Neuron (in vitro differentiated cells): ENCODE measurements around the gene BTN2A1.

Experiments
- H2AFZ ChIP-seq: one replicate; pipeline ENCODE4 v1.6.1; 2013; ENCODE audit warnings: low read depth, mild to moderate bottlenecking, inconsistent platforms, low read length, moderate library complexity
- H3K27me3 ChIP-seq: one replicate; pipeline ENCODE4 v1.6.1; 2013; ENCODE audit warnings: low read length; ENCODE audit not compliant: insufficient read depth
- H3K36me3 ChIP-seq: one replicate; pipeline ENCODE4 v1.6.1; 2013; ENCODE audit warnings: low read length; ENCODE audit not compliant: insufficient read depth
- H3K4me1 ChIP-seq: one replicate; pipeline ENCODE4 v1.6.1; 2013; ENCODE audit warnings: low read length; ENCODE audit not compliant: insufficient read depth
- H3K4me3 ChIP-seq: 2 replicates; pipeline ENCODE4 v1.5.1; 2013; ENCODE audit warnings: mild to moderate bottlenecking, low read length, moderate library complexity
- H3K9me3 ChIP-seq: one replicate; pipeline ENCODE4 v1.6.1; 2013; ENCODE audit warnings: low read length

Gene BTN2A1

DNA sequence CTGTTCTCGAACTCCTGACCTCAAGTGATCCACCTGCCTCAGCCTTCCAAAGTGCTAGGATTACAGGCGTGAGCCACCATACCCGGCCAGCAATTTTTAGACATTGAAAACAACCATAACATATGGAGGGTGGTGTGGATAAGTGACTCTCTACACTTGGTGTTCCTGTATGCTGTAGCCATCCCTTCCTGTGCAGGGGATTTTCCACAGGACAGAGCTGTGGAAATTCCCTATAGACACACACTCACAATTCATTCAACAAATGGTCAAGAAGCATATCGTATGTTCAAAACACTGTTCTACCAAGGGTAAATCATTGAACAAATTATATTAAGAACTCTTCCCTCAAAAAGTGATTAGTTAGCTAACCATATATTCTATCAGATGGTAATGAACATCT lies 6.3 kb downstream of the BTN2A1 start:
- no peak overlapping the region for H2AFZ ChIP-seq
- H3K27me3 ChIP-seq = no peaks in the 10 kb centered on the region
- H3K36me3 ChIP-seq = peaks cover 91% of the 10 kb centered on the region
- H3K4me3 ChIP-seq = no peak overlapping the region
- no peaks in the 10 kb centered on the region for H3K9me3 ChIP-seq
- peaks cover 13% of the 10 kb centered on the region for H3K4me1 ChIP-seq

DNA sequence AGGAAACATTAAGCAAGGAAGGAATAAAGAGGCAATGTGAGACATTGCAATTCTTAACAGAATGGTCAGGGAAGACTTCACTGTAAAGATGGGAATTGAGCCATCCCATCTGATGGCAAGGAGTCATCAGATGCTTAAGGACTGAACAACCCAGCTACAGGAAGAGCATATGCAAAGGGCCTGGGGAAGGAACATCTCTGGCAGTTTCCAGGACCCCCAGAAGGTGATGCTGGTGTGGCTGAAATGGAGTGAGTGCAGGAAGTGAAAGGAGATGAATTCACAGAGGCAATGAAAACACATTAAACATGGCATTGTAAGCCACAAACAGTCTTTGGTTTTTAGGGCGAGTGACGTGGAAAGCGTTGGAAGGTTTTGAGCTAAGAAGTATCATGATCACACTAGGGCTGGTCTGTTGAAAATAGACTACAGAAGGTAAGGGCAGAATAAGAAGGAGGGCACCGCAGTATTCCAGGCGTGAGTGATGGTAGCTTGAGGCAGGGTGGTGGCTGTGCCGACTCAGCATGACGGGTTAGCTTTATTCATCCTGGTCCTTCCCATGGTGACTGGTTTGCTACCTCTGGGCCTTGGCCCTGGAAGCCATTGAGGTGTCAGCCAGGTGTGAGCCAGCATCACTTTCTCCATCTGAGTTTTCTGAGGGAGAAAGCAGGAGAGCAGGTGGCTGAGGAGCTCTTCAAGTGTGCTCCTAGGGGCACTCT lies 6.8 kb downstream of the BTN2A1 start:
- peaks cover 7% of the 10 kb centered on the region for H3K4me1 ChIP-seq
- peaks cover 88% of the 10 kb centered on the region for H3K36me3 ChIP-seq
- no peak overlapping the region for H3K4me3 ChIP-seq
- H2AFZ ChIP-seq = no peak overlapping the region
- no peaks in the 10 kb centered on the region for H3K27me3 ChIP-seq
- H3K9me3 ChIP-seq = no peaks in the 10 kb centered on the region

DNA sequence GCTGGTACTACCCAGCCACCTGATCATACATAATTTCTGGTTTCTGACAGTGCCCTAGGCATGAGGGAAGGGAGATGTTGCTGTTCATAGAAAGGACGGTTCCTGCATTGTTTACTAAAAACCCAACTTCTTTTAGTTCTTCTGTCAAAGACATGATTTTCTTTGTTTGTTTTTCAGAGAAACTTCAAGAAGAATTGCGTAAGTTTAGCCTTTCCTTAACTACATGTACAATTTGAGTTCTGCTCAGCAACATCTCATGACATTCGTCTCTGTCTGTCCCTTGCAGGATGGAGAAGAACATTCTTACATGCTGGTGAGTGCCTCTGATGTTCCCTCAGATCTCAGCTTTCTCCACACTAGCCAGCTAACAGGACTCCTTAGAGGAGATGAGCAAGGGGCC lies 8.0 kb downstream of the BTN2A1 start:
- Histone ChIP-seq H2AFZ (no peak overlapping the region), H3K4me3 (no peak overlapping the region), H3K36me3 (peaks cover 79% of the 10 kb centered on the region), H3K9me3 (no peaks in the 10 kb centered on the region), H3K27me3 (no peaks in the 10 kb centered on the region), H3K4me1 (peaks cover 4% of the 10 kb centered on the region)

DNA sequence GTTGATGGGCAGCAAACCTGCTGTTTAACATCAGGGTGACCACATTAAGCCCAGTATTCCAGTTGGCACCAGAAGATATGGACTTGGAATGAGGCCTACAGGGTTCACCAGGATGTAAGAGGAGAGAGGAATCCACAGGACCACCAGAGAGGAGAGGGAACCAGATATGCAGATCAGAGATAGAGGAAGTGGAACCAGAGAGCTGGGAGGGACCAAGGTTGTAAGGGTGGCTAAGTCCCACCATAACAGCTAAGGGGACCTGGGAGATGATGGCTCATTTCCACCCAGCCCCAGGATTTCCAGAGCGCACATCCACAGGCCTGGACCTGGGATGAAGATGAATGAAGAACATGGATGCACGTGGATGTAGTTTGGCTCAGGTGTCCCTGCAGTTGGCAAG lies 11.1 kb downstream of the BTN2A1 start:
- Histone ChIP-seq H3K4me3 (no peak overlapping the region), H3K27me3 (no peaks in the 10 kb centered on the region), H3K9me3 (no peaks in the 10 kb centered on the region), H2AFZ (no peak overlapping the region), H3K4me1 (no peaks in the 10 kb centered on the region), H3K36me3 (peaks cover 53% of the 10 kb centered on the region)

DNA sequence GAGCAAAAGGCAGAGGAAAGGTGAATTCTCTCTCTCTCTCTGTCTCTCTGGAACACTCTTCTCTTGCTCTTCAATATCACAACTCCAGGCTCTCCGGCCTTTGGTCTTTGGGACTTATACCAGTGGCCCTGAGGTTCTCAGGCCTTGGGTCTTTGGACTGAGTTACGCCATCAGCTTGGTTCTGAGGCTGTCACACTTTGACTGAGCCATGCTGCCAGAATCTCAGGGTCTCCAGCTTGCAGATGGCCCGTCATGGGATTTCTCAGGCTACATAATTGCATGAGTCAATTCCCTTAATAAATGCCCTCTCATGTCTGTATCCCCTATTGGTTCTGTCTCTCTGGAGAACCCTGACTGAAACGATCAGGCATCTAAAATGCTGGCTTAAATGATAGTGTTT lies 12.9 kb downstream of the BTN2A1 start:
- H3K9me3 ChIP-seq = no peaks in the 10 kb centered on the region
- no peak overlapping the region for H2AFZ ChIP-seq
- H3K4me3 ChIP-seq = no peak overlapping the region
- H3K4me1 ChIP-seq = peaks cover 6% of the 10 kb centered on the region
- H3K36me3 ChIP-seq = peaks cover 35% of the 10 kb centered on the region
- H3K27me3 ChIP-seq = no peaks in the 10 kb centered on the region

DNA sequence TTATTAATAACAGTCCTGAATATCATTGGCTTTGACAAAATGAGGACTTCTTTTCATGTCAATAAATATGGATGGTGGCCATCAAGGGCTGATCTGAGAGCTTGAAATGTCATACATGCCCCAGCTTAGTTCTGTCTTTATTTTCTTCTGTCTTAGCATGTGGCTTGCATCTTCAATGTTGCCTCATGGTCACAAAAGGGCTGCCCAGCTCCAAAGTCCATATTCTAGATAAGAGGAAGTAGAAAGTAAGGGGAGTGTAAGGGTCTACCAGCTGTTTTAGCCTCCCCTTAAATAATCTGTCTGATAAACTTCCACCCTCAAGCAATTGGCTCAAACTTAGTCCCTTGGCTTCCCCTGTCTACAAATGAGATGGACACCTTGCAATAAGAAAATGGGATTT lies 14.2 kb downstream of the BTN2A1 start:
- H3K4me3 ChIP-seq = no peak overlapping the region
- H3K27me3 ChIP-seq = no peaks in the 10 kb centered on the region
- H2AFZ ChIP-seq = no peak overlapping the region
- H3K36me3 ChIP-seq = peaks cover 22% of the 10 kb centered on the region
- no peaks in the 10 kb centered on the region for H3K9me3 ChIP-seq
- peaks cover 10% of the 10 kb centered on the region for H3K4me1 ChIP-seq

DNA sequence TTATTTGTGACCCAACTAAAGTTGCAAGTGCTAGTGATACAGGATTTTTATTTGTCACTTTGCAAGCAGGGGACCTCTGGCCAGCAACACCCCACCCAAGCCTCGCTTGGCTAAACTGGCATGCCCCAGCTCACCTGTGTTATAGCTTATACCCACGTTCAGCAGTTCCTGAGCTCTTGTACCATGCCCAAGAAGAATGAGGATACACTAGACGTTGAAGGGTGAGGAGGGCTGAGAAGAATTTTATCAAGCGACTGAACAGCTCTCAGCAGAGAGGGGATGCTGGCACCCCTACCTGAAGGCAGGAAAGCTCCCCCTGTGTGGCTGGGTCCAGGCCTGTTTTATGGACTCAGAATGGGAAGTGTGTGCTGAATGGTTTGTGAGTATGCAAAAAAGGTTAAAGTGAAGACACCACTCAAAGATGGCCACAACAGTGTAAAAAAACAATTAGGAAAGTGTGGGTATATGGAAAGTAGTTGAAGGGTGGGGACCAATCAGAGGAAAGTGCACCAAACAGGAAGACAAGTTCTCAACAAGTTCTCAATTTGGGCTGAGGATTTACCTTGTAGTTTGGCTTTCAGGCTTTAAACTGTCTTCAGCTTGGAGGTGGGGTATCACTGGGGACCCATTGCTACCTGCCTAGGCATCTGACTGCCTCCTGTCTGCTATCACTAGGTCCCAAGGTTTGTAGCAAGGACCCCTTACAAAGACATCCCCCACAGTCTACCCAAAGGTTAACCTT lies 15.0 kb downstream of the BTN2A1 start:
- H3K4me1 ChIP-seq = peaks cover 10% of the 10 kb centered on the region

DNA sequence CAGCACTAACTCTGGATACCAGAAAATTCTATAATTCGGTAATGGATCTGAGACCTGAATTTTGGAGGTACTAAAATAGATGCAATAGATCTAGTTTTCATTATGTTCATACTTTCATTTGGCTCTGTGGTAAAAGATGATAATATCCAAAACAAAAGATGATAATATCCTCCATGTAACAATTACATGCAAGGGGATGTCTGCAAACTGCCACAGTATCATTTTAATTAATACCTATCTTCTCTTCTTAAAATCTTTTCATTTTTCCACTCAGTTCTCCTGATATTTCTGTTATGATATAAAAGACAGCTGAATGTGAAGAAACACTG lies 15.6 kb downstream of the BTN2A1 start:
- Histone ChIP-seq H3K36me3 (peaks cover 9% of the 10 kb centered on the region), H2AFZ (peak overlapping the region; percentile 87), H3K27me3 (no peaks in the 10 kb centered on the region), H3K4me3 (peak overlapping the region; percentile 68), H3K4me1 (peaks cover 10% of the 10 kb centered on the region), H3K9me3 (no peaks in the 10 kb centered on the region)

More for the DNA sequence above, 15.0 kb downstream of the BTN2A1 start:
- Histone ChIP-seq H3K27me3 (no peaks in the 10 kb centered on the region), H3K9me3 (no peaks in the 10 kb centered on the region), H3K36me3 (peaks cover 16% of the 10 kb centered on the region), H3K4me3 (no peak overlapping the region), H2AFZ (no peak overlapping the region)

DNA sequence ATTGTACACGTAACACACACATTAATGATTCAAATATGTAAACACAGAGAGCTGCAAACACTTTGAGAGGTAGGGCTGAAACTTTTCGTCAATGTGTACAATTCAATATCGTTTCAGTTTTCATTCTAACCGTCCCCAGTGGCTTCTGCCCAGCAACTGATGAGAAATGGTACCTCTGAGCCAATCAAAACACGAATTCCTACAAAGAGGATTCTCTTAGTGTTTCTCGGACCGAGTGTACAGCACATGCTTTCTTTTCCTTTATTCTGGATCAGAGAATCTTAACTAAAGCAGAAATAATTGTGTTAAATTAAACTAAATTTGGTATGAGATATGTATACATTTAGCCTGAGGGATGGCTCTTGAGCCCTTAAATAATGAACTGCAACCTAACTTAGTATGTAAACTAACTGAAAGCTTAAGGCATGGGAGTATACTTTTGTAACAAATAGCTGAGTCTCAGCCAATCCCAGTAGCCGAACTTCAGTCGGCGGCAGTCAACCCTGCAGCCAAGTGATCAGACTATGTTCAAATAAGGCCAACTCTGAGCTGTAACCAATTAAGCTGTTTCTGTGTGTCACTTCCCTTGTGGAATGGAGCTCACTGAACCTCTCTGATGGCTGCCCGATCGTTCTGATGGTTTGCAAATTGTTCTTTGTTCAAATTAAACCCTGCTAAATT lies 16.1 kb downstream of the BTN2A1 start:
- peak overlapping the region; percentile 68 for H3K4me3 ChIP-seq

DNA sequence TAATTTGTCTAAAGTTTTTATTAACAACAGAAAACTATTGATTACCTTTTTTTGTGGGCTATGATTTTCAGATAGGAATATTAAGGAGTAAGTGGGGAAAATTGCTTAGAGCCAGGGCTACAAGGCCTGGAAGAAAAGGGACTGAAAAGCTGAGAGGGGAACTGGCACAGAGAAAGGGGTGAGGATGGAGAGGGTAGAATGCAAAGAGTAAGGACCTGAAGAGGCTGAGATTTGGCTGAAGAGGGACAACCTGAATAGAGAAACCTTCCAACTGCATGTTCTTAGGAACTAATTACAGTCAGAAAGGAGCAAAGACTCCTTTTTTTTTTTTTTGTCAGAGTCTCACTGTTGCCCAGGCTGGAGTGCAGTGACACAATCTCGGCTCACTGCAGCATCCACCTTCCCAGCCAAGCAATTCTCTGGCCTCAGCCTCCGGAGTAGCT lies 16.7 kb downstream of the BTN2A1 start:
- H3K36me3 ChIP-seq = no peaks in the 10 kb centered on the region
- no peaks in the 10 kb centered on the region for H3K27me3 ChIP-seq
- H2AFZ ChIP-seq = peak overlapping the region; percentile 87
- peaks cover 10% of the 10 kb centered on the region for H3K4me1 ChIP-seq
- peak overlapping the region; percentile 68 for H3K4me3 ChIP-seq
- H3K9me3 ChIP-seq = no peaks in the 10 kb centered on the region

More for the DNA sequence above, 16.1 kb downstream of the BTN2A1 start:
- Histone ChIP-seq H3K36me3 (peaks cover 4% of the 10 kb centered on the region), H3K4me1 (peaks cover 10% of the 10 kb centered on the region), H3K9me3 (no peaks in the 10 kb centered on the region), H2AFZ (peak overlapping the region; percentile 87), H3K27me3 (no peaks in the 10 kb centered on the region)

DNA sequence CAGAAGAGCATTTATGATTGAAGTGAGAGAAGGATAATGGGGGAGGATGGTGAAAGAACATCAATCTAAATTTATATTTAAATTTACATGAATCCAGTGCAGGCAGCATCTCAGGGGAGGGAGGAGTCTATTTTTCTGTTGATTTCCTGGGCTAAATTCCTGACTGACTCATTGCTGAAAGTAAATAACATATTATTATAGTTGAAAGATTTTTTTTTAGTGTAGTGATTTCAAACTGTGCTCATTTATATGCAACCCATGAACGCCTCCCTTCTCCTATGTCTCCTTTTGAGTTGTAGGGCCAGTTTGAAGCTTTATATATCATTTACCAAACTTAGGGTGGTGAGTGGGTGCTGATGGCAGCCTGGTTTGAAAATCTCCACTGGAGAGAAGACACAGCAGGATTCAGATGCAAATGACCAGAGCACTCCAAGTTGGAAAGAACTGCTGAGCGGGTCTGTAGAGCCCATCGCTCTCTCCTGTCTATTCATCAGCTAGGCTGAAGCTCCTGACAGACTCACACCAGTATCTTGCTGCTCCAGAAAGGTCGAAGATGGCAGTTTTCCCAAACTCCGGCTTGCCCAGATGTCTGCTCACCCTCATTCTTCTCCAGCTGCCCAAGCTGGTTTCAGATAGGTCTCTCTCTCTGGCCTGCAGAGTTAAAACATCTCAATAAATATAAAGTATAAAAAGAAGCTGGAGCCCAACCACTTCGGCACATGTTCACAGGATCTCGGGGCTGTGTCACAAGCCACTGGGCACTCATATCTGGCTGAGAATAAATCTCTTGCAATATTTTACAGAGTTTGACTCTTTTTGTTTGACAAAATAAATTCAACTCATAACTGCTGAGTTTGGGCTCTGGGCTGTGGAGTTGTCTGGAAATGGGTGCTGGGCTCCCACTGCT lies 18.3 kb downstream of the BTN2A1 start:
- no peak overlapping the region for H3K4me3 ChIP-seq

DNA sequence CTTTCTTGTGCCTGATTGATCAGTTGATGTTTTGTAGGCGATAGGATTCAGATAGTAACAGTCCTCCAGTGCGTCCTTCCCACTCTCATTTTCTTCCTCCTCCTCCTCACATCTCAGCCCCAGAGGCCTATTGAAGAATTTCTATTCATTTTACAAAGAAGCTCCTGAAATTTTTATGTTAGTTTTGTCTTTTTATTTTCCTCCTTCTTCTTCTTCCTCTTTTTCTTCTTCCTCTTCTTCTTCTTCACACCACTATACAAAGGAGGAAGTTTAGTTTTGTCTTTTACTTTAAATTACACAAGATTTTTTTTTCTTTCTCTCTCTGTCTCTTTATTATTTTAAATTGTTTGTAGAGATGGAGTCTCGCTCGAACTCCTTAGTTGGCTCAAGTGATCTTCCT lies 19.1 kb downstream of the BTN2A1 start:
- Histone ChIP-seq H3K4me1 (peaks cover 10% of the 10 kb centered on the region), H3K27me3 (no peaks in the 10 kb centered on the region), H3K36me3 (no peaks in the 10 kb centered on the region), H3K9me3 (no peaks in the 10 kb centered on the region), H3K4me3 (no peak overlapping the region), H2AFZ (no peak overlapping the region)

More for the DNA sequence above, 18.3 kb downstream of the BTN2A1 start:
- H3K4me1 ChIP-seq = peaks cover 10% of the 10 kb centered on the region
- H3K36me3 ChIP-seq = no peaks in the 10 kb centered on the region
- no peak overlapping the region for H2AFZ ChIP-seq
- no peaks in the 10 kb centered on the region for H3K27me3 ChIP-seq
- H3K9me3 ChIP-seq = no peaks in the 10 kb centered on the region
